Vagina (tissue), 2 donors: ENCODE data around the gene BMPR1A.

Source experiments
- POLR2A ChIP-seq, 2 donors: fragments of 450-650 bp; IDR thresholded peaks; one replicate each; pipeline ENCODE4 v1.6.1; 2017; ENCODE audit warnings: antibody characterized with exemption in 2 of 2, mild to moderate bottlenecking in 2 of 2, moderate library complexity in 2 of 2
- POLR2AphosphoS5 ChIP-seq, 2 donors: sonication (generic); formaldehyde crosslinking; IDR thresholded peaks; one replicate each; pipeline ENCODE4 v1.9.0; 2017; ENCODE audit warnings: antibody characterized with exemption in 2 of 2, mild to moderate bottlenecking in 2 of 2, low read depth in 1 of 2; ENCODE audit not compliant: insufficient read depth in 1 of 2
- TF ChIP-seq, protein P1 (sequence below), 3 experiments: fragments of 450-650 bp in 2 of 3; fragments of 200-600 bp in 1 of 3; sonication (generic) in 1 of 3; IDR thresholded peaks; one replicate each; pipeline ENCODE4 v1.5.1; 2017 to 2019; ENCODE audit warnings: antibody characterized with exemption in 3 of 3, mild to moderate bottlenecking in 2 of 3, moderate library complexity in 2 of 3

DNA sequence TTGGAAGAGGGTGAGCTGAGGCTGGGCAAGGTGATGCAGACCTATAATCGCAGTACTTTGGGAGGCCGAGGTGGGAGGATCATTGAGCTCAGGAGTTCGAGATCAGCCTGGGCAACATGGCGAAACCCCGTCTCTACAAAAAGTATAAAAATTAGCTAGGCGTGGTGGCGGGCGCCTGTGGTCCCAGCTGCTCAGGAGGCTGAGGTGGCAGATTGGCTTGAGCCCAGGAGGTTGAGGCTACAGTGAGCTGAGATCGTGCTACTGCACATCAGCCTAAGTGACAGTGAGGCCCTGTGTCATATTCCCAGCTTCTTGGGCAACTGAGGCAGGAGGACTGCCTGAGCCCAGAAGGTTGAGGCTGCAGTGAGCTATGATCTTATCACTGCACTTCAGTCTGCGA is 13.6 kb downstream of the BMPR1A start:
- no peak for TF ChIP-seq POLR2A (IDR thresholded peaks at IDR 0.05)
- TF ChIP-seq, protein P1, sequence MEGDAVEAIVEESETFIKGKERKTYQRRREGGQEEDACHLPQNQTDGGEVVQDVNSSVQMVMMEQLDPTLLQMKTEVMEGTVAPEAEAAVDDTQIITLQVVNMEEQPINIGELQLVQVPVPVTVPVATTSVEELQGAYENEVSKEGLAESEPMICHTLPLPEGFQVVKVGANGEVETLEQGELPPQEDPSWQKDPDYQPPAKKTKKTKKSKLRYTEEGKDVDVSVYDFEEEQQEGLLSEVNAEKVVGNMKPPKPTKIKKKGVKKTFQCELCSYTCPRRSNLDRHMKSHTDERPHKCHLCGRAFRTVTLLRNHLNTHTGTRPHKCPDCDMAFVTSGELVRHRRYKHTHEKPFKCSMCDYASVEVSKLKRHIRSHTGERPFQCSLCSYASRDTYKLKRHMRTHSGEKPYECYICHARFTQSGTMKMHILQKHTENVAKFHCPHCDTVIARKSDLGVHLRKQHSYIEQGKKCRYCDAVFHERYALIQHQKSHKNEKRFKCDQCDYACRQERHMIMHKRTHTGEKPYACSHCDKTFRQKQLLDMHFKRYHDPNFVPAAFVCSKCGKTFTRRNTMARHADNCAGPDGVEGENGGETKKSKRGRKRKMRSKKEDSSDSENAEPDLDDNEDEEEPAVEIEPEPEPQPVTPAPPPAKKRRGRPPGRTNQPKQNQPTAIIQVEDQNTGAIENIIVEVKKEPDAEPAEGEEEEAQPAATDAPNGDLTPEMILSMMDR (IDR thresholded peaks at IDR 0.05), result no peak
- TF ChIP-seq POLR2AphosphoS5 (IDR thresholded peaks at IDR 0.05; ENCODE audit: insufficient read depth in 1 of 2, low read depth in 1 of 2), result no peak
